Neural progenitor cell (in vitro differentiated cells): ENCODE results near the gene LRRC8E. TPM values are rescaled to one million over a fixed set of nuclear protein-coding genes. Genes with fewer than 3 reads are reported as not detected.

ENCODE experiments used
- DNase-seq: peaks from one replicate; pipeline ENCODE4 v3.0.0-alpha.2; 2016; ENCODE audit warnings: low spot score
- H2AFZ ChIP-seq: fragments of 200-600 bp; sonication (generic); replicated peaks from 2 replicates; pipeline ENCODE4 v1.6.1; 2016; ENCODE audit warnings: antibody characterized with exemption
- H3F3A ChIP-seq: fragments of 200-600 bp; sonication (generic); 2 replicates; pipeline ENCODE4 v1.6.1; 2016; ENCODE audit warnings: antibody characterized with exemption, low read depth
- H3K27ac ChIP-seq: fragments of 200-600 bp; sonication (generic); 2 replicates; pipeline ENCODE4 v1.5.1; 2016; ENCODE audit warnings: mild to moderate bottlenecking
- H3K27me3 ChIP-seq: fragments of 200-600 bp; sonication (generic); 2 replicates; pipeline ENCODE4 v1.6.1; 2016; ENCODE audit warnings: mild to moderate bottlenecking, moderate library complexity
- H3K36me3 ChIP-seq: fragments of 200-600 bp; sonication (generic); 2 replicates; pipeline ENCODE4 v1.5.1; 2016
- H3K4me1 ChIP-seq: fragments of 200-600 bp; sonication (generic); 2 replicates; pipeline ENCODE4 v1.6.1; 2016; ENCODE audit warnings: mixed run types
- H3K4me2 ChIP-seq: fragments of 200-600 bp; sonication (generic); 2 replicates; pipeline ENCODE4 v1.6.1; 2016
- H3K4me3 ChIP-seq: fragments of 200-600 bp; sonication (generic); 2 replicates; pipeline ENCODE4 v1.5.1; 2016
- H3K79me2 ChIP-seq: fragments of 200-600 bp; sonication (generic); 2 replicates; pipeline ENCODE4 v1.6.1; 2016; ENCODE audit warnings: low read depth
- H3K9ac ChIP-seq: fragments of 200-600 bp; sonication (generic); 2 replicates; pipeline ENCODE4 v1.6.1; 2016
- H3K9me3 ChIP-seq: fragments of 200-600 bp; sonication (generic); 2 replicates; pipeline ENCODE4 v1.5.1; 2016; ENCODE audit warnings: low read depth
- H4K20me1 ChIP-seq: fragments of 200-600 bp; sonication (generic); 2 replicates; pipeline ENCODE4 v1.6.1; 2016; ENCODE audit warnings: low read depth
- H3K27ac Mint-ChIP-seq: 3 replicates; pipeline ENCODE4 v1.8.0; 2021; ENCODE audit warnings: mixed read lengths
- H3K27me3 Mint-ChIP-seq: 2 replicates; pipeline ENCODE4 v1.8.0; 2022; ENCODE audit warnings: low read depth, mild to moderate bottlenecking, inconsistent platforms, moderate library complexity, mixed read lengths; ENCODE audit not compliant: insufficient read depth
- H3K36me3 Mint-ChIP-seq: 3 replicates; pipeline ENCODE4 v1.8.0; 2021; ENCODE audit warnings: mixed read lengths
- H3K4me1 Mint-ChIP-seq: 3 replicates; pipeline ENCODE4 v1.8.0; 2021; ENCODE audit warnings: mixed read lengths
- H3K4me3 Mint-ChIP-seq: 3 replicates; pipeline ENCODE4 v1.8.0; 2021; ENCODE audit warnings: mild to moderate bottlenecking, moderate library complexity, mixed read lengths
- H3K9me3 Mint-ChIP-seq: 3 replicates; pipeline ENCODE4 v1.8.0; 2020; ENCODE audit warnings: mixed read lengths
- CTCF ChIP-seq: fragments of 200-600 bp; sonication (generic); IDR thresholded peaks from 2 replicates; pipeline ENCODE4 v1.5.1; 2017; ENCODE audit warnings: antibody characterized with exemption, mild to moderate bottlenecking
- EZH2 ChIP-seq: fragments of 200-600 bp; sonication (generic); IDR thresholded peaks from 2 replicates; pipeline ENCODE4 v1.6.1; 2017; ENCODE audit warnings: antibody characterized with exemption, mild to moderate bottlenecking, moderate library complexity
- EZH2phosphoT487 ChIP-seq: fragments of 200-600 bp; sonication (generic); IDR thresholded peaks from 2 replicates; pipeline ENCODE4 v1.6.1; 2017; ENCODE audit warnings: antibody characterized with exemption
- total RNA-seq: library from RNA; depleted of rRNA; stranded (reverse); fragments of >200 nt; gene quantifications from 2 replicates; pipeline ENCODE4 v1.2.3, GENCODE V29; 2015; ENCODE audit warnings: low replicate concordance

The LRRC8E gene
- total RNA-seq, 1 donor from 2014 or later = 1.2 TPM

GRCh38 chr19:7846155-7846646, 42.1 kb upstream of the LRRC8E start:
- Histone ChIP-seq H2AFZ (no peak overlapping the region), H3K27me3 (no peaks in the 10 kb centered on the region), H3K9me3 (no peaks in the 10 kb centered on the region), H3K79me2 (no peaks in the 10 kb centered on the region), H3F3A (peaks cover 15% of the 10 kb centered on the region), H3K4me1 (no peaks in the 10 kb centered on the region), H3K9ac (no peak overlapping the region), H3K27ac (no peak overlapping the region), H4K20me1 (no peaks in the 10 kb centered on the region), H3K4me3 (no peak overlapping the region), H3K4me2 (no peak overlapping the region), H3K36me3 (no peaks in the 10 kb centered on the region)
- no peaks in the 10 kb centered on the region for H3K36me3 Mint-ChIP-seq
- H3K27ac Mint-ChIP-seq = no peak overlapping the region
- peaks cover 2% of the 10 kb centered on the region for H3K27me3 Mint-ChIP-seq
- H3K9me3 Mint-ChIP-seq = no peaks in the 10 kb centered on the region
- no peak for DNase-seq
- H3K4me1 Mint-ChIP-seq = no peaks in the 10 kb centered on the region
- no peak overlapping the region for H3K4me3 Mint-ChIP-seq
- TF ChIP-seq CTCF (no peak), EZH2phosphoT487 (no peak), EZH2 (no peak)

GRCh38 chr19:7847664-7848063, 40.6 kb upstream of the LRRC8E start:
- Histone ChIP-seq H4K20me1 (no peaks in the 10 kb centered on the region), H3K9me3 (no peaks in the 10 kb centered on the region), H3K4me2 (no peak overlapping the region), H3K79me2 (no peaks in the 10 kb centered on the region), H3K4me3 (no peak overlapping the region), H3F3A (peaks cover 6% of the 10 kb centered on the region), H3K27me3 (no peaks in the 10 kb centered on the region), H2AFZ (no peak overlapping the region), H3K27ac (no peak overlapping the region), H3K36me3 (no peaks in the 10 kb centered on the region), H3K9ac (no peak overlapping the region), H3K4me1 (no peaks in the 10 kb centered on the region)
- Mint-ChIP-seq H3K9me3 (no peaks in the 10 kb centered on the region), H3K27ac (no peak overlapping the region), H3K36me3 (no peaks in the 10 kb centered on the region), H3K4me1 (peaks cover 4% of the 10 kb centered on the region), H3K4me3 (no peak overlapping the region), H3K27me3 (peaks cover 2% of the 10 kb centered on the region)
- TF ChIP-seq EZH2 (no peak), EZH2phosphoT487 (no peak)
- no peak for DNase-seq

- H2AFZ ChIP-seq = no peak overlapping the region
- Mint-ChIP-seq H3K4me1 (peaks cover 10% of the 10 kb centered on the region), H3K4me3 (no peak overlapping the region), H3K27ac (no peak overlapping the region), H3K9me3 (no peaks in the 10 kb centered on the region), H3K27me3 (peaks cover 3% of the 10 kb centered on the region), H3K36me3 (no peaks in the 10 kb centered on the region)
- H3K27me3 ChIP-seq = peaks cover 7% of the 10 kb centered on the region
- H4K20me1 ChIP-seq = peaks cover 10% of the 10 kb centered on the region
- no peaks in the 10 kb centered on the region for H3K36me3 ChIP-seq
- TF ChIP-seq EZH2phosphoT487 (no peak), CTCF (no peak), EZH2 (no peak)
- H3K4me3 ChIP-seq = no peak overlapping the region
- DNase-seq = no peak
- no peaks in the 10 kb centered on the region for H3K79me2 ChIP-seq
- H3K4me2 ChIP-seq = no peak overlapping the region
- no peaks in the 10 kb centered on the region for H3K4me1 ChIP-seq
- no peak overlapping the region for H3K27ac ChIP-seq
- H3K9me3 ChIP-seq = no peaks in the 10 kb centered on the region
- H3F3A ChIP-seq = no peaks in the 10 kb centered on the region
- H3K9ac ChIP-seq = peak overlapping the region; percentile 20
Measured at GRCh38 chr19:7848779-7849457, 39.4 kb upstream of the LRRC8E start.

- Histone ChIP-seq H3K79me2 (no peaks in the 10 kb centered on the region), H3K9me3 (no peaks in the 10 kb centered on the region), H3K27ac (no peak overlapping the region), H3K4me1 (no peaks in the 10 kb centered on the region), H3K4me3 (no peak overlapping the region), H3F3A (no peaks in the 10 kb centered on the region), H3K4me2 (no peak overlapping the region), H3K9ac (no peak overlapping the region), H4K20me1 (peaks cover 12% of the 10 kb centered on the region), H2AFZ (no peak overlapping the region), H3K27me3 (peaks cover 14% of the 10 kb centered on the region), H3K36me3 (no peaks in the 10 kb centered on the region)
- H3K36me3 Mint-ChIP-seq = no peaks in the 10 kb centered on the region
- no peak for DNase-seq
- H3K9me3 Mint-ChIP-seq = no peaks in the 10 kb centered on the region
- peaks cover 5% of the 10 kb centered on the region for H3K27me3 Mint-ChIP-seq
- H3K4me1 Mint-ChIP-seq = peaks cover 10% of the 10 kb centered on the region
- H3K4me3 Mint-ChIP-seq = no peak overlapping the region
- no peak for TF ChIP-seq EZH2
- TF ChIP-seq EZH2phosphoT487 = no peak
- no peak for TF ChIP-seq CTCF
- no peak overlapping the region for H3K27ac Mint-ChIP-seq
Measured at GRCh38 chr19:7849631-7849999, 38.7 kb upstream of the LRRC8E start.
